GM19035 (cell line): ENCODE data around the gene CFAP210.

Experiments
- ATAC-seq: cut with Tn5 transposase; IDR thresholded peaks from one replicate; pipeline ENCODE4 v1.9.1; 2021; ENCODE audit not compliant: unreplicated experiment

Gene CFAP210, protein sequence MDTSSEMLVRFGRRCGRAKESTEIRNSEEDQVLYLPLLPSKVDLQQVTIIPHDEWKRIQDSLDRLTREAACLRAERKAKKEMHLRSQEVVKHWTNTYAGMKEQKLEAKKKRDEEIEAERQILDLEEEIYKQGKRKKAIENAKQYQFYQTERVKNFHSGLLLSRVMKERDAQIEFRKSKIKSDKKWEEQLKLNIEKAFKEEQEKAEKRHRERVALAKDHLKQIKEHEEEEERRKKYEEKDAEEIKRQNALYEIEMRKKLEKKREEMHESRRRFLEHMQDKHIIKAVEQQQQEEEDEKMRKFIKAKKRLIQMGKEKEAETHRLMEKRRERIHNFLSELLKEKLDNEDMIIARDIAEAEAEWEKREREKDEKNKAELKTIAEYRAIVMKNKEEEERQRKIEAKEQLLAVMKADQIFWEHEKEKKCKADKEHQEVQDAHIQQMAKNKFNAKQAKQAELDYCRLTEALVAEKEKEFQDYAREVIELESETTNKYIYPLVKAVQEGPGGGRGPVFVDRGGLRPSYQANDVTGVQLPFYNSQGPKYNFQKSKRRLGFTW

DNA sequence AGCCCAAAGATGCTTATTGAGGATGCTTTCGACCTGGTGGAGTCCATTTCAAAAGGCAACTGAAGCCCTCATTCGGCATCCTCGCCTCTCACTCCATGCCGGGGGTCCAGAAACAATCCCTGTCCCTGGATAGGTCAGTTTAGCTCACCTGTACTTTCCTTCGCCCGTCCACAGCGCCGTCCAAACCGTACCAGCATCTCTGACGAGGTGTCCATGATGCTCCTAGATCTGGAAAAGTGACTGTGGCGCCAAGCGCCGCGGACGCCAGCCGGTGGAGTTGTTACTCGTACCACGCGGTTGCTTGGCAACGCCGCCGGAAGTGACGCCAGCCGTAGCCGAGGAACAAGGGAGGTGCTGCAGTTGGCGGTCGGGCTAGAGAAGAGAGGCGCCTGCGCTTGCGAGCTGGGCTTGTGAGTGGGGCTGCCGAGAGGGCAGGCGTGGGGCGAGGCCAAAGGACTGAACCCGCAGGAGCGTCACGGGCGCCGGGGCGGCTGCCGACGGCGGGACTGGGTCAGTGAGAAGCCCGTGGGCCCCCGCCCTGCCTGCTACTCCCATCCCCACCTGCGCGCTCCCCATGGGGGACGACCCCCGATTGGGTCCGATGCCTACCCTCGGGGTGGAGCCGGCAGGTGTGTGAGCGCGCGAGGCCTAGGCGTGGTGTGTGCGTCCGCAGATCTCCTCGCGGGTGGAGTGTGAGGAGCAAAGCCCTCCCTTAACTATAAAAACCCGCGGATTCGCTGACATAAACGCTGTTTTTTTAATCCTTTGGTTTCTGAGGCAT, at the start of gene CFAP210, which contains the start of gene PHOSPHO2:
TSS of gene CFAP210 (minus strand) at position 293 of the 781 bp plus-strand sequence. CDS start at position 215, 78 bp downstream.
TSS of gene PHOSPHO2 (plus strand) at position 357 of the 781 bp plus-strand sequence. CDS start 6,503 bp downstream, outside the sequence.
- ATAC-seq, result peak; percentile 99

DNA sequence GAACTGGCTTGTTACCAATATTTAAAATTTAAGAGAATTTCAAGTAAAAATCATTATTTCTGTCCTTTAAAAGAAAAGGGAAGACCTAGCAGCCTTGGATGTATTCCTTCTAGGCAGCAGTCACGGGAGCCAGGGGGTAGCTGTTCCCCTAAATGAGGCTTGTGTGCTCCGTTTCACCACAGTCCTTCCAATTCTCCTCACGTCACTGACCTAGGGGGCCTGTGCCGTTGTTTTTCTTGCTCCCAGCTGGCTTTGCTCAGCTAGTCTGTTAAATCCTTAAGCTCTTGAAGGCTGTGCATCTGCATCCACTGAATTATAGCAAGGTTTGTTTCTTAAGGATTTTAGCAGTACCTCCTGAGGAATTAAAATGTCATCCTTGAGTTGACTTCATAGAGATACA, 49.3 kb upstream of the CFAP210 start:
- ATAC-seq, result no peak

DNA sequence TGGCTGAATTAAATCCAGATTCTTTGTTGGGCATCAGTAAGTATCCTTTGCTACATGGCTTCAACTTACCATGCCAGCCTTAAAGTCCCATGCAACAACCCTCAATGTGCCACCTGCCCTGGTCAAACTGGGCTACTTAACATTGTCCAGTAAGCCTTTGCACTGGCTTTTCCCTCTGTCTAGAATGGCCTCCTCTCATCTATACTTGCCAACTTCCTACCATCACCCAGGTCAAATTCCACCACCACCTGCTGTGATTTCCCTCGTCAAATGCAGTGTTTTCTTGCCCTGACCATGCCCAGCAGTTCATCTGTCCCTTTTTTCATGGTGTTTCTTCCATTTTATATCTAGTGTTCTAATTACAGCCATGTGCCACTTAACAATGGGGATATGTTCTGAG, 45.1 kb upstream of the CFAP210 start:
- ATAC-seq, result no peak

DNA sequence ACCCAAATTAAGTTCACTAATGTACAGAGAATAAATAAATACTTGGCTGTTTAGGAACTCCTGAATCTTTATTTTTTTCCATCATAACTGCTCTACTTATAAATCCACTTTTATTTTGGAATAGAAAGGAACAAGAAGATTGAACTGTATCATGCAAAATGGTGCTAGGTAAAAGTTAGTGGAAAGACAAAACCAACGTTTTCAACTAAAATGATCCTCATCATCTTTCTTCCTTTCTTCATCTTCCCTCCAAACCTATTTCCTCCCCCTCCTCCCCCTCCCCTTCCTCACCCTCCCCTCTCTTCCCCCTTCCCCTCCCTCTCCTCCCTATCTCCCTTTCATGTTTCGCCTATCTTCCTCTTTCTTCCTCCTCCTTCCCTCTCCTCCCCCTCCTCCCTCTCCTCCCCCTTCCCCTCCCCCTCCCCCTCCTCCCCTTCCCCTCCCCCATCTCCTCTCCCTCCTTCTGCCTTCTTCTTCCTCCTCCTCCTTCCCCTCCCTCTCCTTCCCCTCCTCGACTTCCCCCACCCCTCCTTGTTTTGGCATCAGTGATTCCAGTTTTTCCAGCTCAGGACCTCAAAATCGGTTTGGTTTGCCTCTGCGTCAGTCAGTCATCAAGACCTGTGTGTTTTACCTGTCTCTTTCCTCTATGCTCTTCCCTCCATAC, 44.5 kb upstream of the CFAP210 start:
- ATAC-seq, result no peak

DNA sequence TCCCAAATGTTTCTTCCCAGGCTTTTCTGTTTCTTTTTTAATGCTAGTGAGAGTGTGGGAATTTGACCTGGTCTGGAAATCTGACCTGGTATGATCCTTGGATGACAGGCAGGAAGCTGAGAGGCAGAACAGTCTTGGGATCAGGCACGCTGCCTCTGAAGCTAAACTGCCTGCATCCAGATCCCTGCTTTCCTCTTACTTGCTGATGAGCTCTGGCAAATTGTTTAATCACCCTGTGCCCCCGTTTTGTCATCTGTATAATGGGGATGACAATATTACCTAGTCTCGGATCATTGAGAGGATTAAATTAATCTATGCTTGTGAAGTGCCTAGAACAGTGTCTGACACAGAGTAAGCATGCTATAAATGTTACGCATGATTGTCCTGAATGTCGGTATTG, 42.7 kb upstream of the CFAP210 start:
- no peak for ATAC-seq

DNA sequence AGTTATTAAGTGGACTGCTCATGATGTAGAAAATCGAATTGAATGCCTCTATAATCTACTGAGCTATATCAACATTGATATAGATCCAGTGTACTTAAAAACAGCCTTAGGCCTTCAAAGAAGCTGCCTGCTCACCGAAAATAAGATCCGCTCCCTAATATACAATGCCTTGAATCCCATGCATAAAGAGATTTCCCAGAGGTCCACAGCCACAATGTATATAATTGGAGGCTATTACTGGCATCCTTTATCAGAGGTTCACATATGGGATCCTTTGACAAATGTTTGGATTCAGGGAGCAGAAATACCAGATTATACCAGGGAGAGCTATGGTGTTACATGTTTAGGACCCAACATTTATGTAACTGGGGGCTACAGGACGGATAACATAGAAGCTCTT, 41.4 kb upstream of the CFAP210 start:
- ATAC-seq, result no peak

DNA sequence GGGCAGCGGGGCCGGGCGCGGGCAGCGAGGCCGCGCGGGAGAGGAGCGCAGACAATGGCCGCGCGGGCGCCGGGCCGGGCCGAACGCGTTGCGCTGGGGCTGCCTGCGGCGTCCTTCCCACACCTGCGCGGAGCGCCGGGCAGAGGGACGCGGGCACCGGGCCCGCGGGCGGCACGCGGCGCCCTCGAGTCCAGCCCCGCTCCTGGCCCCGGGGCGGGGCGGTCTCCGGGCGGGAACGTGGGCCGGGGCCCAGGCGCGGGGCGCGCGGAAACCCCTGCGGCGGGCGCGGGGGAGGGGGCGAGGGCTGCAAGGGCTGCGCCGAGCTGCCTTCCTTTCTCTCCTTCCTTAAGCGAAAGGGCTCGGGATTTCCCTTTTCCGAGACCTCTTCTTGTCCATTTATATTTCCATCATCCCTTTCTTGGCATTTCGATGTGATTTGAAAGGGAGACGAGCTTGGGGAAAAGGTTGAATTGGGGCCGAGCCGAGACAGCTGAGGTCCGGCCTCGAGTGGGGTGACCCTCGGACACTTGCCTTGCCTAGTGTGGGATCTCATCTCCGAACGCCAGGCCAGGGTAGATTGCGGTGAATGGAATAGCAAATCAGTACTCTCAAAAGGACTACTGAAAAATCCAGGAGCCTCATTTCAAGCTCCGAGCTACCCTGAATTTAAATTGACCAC, 40.1 kb upstream of the CFAP210 start:
- ATAC-seq, result peak; percentile 44

DNA sequence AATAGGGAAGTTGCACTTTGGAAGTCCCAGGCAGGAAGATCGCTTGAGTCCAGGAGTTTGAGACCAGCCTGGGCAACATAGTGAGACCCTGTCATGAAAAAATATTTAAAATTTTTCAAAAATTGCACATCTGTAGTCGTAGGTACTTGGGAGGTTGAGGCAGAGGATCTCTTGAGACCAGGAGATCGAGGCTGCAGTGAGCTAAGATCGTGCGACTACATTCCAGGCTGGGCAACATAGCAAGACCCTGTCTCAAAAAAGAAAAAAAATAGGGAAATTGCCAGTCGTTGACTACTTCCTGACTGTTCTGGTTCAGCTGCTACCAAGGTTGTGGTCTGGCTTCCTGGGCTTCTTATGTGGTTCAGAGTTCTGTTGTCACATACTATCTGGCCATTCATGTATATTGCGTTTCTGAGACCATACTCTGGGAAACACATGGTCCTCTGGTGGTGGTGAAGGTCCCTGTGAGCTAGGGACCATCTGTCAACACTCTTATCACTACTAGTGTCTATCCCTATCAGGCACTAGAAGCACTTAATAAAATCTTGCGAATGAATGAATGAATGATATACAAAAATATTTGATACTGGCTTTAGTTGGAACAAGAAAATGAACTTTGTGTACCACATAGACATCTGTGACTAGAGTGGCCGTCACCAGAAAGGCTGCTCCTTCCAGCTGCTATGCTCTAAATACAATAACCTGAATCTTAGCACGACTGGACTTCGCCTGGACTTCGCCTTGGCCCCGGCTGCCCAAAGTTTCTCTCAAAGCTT, 38.6 kb upstream of the CFAP210 start:
- ATAC-seq, result no peak

DNA sequence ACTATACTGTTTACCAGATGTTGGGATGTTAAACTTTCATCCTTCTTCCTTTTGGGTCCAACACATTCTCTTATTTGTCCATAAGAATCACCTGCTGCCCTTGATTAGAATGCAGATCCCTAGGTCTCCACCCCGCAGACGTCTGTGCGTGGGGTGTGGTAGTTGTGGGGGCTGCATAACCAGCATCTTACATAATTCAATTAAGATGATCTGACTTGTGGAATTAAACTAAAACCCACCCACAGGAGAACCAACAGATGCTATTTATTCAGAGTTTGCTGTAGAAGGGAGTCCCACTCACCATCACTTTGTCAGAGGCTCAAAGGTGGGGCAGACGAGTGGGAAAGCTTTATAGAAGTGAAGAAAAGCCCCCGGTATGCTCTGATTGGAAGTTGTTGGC, 37.9 kb upstream of the CFAP210 start:
- no peak for ATAC-seq

DNA sequence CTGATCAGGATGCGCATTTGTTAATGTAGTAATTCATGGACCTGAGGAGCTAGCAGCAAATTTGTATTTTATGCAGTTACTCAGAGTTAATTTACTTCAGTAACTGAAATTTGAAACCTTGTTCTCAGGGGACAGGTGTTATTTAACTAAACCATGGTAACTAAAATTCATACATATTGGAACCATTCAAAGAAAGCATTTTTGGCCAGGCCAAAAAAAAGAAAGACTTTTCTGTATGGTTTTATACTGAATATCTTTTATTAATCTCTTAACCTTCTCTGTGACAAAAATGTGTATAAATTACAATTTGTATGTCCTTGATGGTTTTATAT, 35.0 kb upstream of the CFAP210 start:
- no peak for ATAC-seq

DNA sequence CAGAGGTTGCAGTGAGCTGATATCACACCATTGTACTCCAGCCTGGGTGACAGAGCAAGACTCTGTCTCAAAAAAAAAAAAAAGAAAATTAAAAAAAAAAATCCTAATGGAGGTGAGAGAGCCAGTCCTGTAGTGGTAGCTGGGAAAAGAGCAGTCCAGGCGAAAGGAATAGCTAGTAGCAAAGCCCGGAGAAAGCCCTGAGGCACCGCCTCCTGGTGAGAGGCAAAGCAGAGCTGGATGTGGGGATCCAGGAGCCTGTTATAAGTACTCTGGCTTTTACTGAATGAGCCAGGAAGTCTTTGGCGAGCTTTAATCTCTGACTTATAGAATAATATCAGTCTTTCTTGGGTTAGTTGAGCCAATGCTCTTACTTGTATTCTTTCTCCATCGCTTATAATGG, 32.9 kb upstream of the CFAP210 start:
- ATAC-seq, result no peak

DNA sequence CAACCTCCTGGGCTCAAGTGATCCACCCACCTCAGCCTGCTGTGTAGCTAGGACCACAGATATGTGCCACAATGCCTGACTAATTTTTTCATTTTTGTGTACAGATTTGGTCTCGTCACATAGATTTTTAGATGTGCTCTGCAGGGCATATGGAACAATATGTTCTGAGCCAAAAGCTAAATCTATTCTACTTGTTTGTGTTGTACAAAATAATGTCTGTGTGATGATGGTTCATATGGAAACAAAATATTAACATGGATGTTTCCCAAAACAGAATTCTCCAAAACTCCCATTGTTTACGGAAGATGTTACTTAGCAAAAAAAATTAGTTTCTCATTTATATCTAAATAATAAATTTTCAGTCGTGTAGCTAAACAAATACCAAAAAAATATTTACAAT, 26.8 kb upstream of the CFAP210 start:
- no peak for ATAC-seq

DNA sequence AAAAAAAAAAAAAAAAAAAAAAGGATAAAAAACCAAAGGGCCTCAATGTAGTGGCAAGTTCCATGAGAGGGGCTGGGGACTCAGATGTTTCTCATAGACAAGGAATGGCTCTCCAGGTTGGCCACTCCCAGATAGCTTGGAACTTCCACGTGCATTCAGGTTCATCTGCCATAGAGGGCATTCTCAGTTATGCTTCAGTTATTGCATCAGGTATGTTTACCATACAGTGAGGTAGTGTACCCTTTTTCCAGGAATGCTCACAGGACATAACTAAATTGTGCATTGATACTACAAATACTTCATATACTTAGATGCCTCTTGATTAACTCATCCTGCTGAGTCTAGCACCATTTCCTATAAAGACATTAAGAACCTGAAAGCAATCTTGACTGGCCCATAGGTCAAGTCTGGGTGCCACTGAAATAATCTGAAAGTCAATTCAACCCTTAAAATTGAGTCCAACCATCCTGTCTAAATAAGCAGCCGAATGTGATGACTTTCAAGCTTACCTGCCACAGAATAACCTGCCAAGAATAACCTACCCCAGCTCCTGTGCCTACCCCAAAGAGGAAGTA, 24.8 kb upstream of the CFAP210 start:
- no peak for ATAC-seq

DNA sequence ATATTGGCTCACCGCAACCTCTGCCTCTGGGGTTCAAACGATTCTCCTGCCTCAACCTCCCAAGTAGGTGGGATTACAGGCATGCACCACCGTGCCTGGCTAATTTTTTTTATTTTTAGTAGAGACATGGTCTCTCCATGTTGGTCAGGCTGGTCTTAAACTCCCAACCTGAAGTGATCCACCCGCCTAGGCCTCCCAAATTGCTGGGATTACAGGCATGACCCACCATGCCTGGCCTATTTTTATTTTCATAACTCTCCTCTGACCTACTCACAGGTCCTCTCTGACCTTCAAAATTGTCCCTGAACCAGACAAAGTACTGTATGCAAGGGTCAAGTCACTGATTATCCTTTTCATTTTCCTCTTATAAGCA, 23.5 kb upstream of the CFAP210 start:
- no peak for ATAC-seq

DNA sequence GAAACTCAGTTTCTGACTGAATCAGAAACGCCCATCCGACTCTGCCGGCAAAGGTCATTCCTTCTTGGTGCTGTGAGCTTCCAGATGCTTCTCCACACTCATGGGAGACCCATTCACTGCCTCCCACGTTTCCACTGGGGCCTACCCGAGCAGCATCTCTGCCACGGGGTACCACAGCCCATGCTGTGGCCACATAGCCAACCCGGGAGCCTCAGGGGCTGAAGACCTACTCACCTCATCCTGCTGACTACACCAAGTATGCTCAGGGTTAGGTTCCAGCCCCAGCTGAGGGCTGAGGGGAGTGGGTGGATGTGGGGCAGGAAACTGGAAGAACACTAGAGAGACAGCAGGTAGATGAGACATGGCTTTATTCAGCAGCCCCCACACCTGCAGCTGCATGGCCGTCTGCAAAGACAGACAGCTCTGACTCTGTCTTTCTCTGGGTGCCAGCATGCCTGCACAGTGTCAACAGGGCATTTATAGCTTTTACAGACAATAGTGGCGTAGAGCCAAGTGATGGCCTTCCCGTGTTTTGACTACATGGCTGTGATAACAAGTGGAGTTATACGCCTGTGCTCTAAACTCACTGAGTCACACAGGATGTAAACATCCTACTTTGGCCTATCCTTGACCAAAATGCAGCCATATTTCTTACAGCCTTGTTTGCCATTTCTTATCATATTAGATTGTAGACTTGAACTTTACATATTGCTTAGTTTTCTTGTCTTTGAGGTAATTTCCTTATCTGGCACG, 22.9 kb upstream of the CFAP210 start:
- ATAC-seq, result no peak

DNA sequence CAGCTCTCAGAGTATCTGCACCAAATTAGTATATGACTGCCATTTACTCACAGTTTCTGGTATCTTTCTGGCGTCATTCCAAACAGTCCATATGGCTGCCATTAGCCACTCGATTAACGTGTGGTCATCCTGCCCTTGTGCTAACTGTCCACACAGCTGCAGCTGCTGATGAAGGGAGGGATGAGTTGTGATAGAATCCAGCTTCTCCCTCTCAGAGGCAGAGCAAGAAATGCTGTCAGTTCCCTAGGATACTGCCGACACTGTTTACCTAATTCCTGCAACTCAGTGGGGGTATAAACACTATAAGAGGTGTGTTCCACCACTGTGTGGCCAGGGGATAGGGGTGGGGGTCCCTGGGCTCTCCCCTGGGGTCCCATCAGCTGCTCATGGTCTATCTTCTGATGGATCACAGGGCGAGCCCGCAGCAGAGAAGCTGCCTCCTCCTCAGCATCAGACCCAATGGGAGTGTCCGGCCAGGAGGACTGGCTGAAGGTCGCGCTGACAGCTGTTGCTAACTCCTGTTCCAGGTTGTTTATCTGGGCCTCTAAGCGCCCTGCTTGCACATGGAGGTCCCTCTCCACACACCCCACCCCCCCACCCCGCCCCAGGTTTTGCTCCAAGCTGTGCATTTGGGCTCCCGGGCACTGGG, 22.2 kb upstream of the CFAP210 start:
- no peak for ATAC-seq

DNA sequence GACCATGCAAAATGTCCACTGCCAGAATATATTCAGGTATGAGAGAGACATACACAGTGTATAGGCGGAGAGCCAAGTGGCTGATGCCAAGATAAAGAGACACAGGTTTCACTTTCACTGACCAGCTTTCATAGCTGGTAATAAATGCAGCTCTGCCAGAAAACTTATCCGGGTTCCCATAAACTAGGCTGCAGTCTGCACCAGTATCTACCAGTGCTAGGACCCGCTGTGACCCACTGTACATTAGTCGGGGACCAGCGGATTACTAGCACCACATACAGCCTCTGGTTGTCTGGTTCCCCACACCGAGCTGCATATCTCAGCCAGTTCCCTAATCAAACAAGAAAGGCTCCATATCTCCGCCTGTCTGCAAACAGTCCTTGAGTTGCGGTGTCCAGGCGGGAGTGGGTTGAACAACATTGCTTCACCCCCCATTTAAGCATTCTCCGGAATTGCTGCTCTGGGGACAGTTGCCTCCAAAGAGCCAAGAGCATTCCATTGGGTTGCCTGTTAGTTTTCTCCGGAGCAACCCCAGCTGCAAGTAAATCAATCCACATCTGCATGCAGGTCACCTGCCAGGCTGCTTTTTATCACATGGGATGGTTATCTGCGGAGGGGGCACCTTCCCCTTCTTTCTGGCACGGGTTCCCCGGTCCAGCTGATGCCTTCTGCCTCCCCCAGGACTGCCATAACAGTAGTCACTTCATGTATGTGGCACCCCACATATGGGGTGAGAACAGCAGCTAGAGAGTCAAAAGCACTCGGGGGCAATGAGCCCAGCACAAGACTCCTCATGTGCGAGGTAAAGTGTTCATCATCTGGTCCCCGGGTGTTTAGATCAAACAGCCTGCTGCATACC, 21.4 kb upstream of the CFAP210 start:
- ATAC-seq, result no peak

DNA sequence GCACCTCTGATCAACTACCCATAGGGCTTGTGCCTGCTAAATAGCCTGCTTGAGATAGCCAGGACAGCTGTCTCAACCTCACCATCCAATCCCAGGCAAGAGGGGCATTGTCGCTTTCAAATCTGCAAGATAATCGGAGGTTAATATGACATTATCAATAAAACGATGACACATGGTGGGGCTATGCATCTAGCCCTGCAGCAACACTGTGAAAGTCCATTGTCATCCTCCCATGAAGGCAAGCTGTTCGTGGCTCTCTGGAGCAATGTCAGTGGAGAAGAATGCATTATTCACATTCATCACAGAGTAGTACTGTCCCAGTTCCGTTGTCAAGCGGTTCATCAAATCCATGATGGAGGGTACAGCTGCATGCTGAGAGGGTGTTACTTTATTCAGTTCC, 20.5 kb upstream of the CFAP210 start:
- no peak for ATAC-seq
